HG03521 (cell line): ENCODE results near the gene SHLD1.
"Not testable (repeated sequence)": the region's sequence is repeated elsewhere in the genome, so short reads cannot be mapped to it uniquely, and the experiment has no call there.

Experiments used
- ATAC-seq: cut with Tn5 transposase; IDR thresholded peaks from one replicate; pipeline ENCODE4 v1.9.1; 2021; ENCODE audit warnings: mild to moderate bottlenecking, moderate library complexity; ENCODE audit not compliant: unreplicated experiment

SHLD1 gene

GRCh38 chr20:5749952-5750779 is at the start of gene SHLD1:
Gene SHLD1, plus strand, starts transcription at chr20:5750401. Its CDS starts 22,465 bp downstream, at chr20:5772866.
- peak; percentile 91 for ATAC-seq

GRCh38 chr20:5702339-5702738 is 47.9 kb upstream of the SHLD1 start:
- ATAC-seq = not testable (repeated sequence)

- no peak for ATAC-seq
These were observed 46.5 kb upstream of the SHLD1 start for GRCh38 chr20:5703681-5704101.

- no peak for ATAC-seq
These were observed 44.4 kb upstream of the SHLD1 start for GRCh38 chr20:5705827-5706226.

DNA sequence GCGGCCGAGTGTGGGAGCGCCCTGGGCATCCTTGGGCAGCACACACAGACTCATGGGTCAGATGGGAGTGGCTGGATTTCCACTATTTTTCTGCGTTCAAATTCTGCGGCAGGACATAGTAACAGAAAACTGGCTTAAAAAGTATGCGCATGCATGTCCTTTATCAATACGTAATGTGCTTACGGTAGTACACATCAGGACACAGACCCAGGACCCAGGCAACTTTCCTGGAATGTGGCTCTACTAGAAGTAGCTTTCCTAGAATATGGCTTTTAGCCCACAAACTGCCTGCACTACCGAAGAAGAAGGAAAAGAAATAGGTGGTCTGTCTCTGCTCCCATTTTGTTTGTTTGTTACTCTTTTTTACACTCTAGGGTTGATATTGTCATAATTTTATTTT is 43.4 kb upstream of the SHLD1 start:
- ATAC-seq = no peak

- no peak for ATAC-seq
These were observed 39.6 kb upstream of the SHLD1 start for GRCh38 chr20:5710551-5710950.

DNA sequence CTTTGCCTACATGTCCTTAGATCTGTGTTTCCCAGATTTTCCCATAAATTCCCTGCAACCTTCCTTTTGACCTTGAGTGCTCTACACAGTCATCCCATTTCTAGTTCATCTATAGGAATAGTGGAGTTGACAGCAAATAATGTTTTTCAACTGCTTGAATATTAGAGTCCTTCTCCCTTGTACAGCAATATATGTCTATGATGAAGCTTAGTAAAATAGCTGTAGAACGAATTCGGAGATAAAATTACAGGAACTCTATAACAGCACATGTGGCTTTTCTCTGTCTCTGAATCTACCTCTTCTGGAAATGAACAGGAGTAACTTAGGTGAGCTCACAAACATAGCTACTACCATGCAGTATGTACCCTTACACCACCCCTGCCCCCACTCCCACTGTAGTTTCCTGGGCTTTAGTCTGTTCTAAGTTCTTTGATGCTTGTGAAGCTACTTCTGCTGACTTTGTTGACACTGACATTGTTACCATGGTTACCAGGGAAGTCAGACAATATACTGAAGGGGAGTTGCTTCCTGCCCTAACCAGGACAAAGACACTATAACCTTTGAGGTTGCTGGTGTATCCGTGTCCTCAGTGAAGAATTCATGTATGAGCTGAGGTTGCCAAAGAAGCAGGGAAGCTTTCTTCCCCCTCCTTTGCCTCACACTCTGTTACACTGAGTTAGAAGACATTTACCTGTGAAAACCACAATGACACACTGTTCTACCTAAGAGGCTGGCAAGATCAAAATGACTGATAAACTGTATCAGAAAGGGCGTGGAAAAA is 35.8 kb upstream of the SHLD1 start:
- no peak for ATAC-seq

DNA sequence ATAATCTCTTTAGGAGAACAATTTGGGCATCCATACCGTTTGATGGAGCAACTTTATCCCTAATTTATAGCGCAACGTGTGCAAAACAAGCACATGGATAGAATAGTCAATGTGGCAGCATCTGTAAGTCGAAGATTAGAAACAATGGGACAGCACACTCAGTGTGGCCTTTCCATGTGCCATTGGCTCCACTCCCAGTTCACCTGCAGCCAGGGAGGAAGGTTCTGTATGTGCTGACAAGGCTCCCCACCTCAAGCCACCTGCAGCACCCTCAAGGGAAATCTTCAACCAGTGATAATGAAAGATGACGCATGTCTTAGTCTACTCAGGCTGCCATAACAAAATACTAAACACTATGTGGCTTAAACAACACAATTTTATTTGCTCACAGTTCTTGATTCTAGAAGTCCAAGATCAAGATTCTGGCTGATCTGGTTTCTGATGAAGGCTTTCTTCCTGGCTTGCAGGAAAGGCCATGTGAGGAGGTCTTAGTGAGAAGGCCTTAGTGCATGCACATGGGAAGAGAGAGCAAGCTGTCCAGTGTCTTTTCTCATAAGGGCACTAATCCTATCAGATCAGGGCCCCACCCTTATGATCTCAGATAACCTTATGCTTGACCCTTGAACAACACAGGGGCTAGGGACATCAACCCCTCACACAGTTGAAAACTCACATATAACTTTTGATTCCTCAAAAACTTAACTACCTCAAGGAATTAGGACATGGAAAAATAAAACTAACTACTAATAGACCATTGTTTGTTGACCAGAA is 34.9 kb upstream of the SHLD1 start:
- ATAC-seq = no peak

DNA sequence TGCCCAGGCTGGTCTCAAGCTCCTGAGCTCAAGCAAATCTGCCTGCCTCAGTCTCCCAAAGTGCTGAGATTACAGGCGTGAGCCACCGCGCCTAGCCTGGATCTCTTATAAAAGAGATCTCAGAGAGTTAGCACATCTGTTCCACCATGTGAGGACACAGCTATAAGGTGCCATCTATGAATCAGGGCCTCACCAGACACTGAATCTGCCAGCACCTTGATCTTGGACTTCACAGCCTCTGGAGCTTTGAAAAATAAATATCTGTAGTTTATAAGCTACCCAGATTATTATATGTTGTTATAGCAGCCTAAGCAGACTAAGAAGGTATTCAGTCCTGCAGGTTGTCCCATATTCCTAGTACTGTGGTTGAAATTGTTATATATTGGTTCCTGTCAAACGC is 33.2 kb upstream of the SHLD1 start:
- ATAC-seq = no peak

DNA sequence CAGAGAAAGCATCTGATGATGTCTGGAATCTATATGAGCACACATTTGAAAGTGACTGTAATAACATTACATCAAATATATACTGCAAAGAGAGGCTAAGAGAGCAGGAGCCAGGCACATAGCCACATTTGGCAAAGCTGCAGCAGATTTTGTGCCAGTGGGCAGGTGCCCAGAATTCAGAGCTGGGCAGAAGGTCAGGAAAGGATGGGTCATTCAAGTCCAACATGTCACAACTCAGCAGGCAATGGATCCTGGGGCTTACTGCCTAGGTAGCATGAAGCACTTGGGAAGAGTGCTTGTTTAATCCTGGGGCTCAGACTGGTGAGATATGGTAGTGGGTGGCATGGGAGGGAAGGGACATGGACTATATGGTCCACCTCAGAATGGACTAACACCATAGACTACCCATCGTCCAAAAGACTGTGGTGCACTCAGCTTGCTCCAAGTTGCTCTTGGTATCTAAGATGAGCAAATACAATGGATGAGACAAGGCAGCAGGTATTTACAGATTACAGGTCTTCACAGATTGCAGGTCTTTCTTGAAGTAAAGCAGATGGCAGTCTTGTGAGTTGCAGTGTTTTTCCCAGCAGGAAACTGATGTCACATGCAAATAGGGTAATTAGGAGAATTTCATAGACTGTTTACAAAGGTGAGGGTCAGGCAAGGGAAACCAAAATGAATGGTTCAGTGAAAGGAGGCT is 31.2 kb upstream of the SHLD1 start:
- no peak for ATAC-seq

DNA sequence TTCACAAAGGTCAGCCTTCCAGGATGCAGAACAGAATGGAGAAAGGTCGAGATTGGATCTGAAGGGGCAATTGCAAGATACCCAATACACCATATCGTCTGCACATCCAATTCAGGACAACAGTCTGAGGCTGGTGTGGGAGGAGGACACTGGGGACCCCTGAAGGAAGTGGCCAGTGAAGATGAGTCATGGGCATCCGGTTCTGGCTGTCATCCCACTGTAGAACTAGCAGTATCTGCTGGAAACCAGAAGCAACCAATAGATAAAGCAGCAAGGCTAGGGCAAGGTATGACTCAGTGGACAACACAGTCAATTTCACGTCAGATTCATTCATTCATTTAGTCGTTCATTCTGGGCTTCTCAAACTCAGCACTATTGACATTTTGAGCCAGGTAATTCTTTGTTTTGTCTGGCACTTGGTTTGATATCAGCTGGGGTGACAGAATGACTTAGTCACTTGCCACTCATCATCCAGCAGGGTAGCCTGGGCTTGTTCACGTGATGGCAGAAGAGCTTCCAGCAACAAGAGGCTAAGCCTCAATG is 30.3 kb upstream of the SHLD1 start:
- no peak for ATAC-seq

GRCh38 chr20:5720696-5721095 is 29.5 kb upstream of the SHLD1 start:
- no peak for ATAC-seq

GRCh38 chr20:5721356-5721755 is 28.8 kb upstream of the SHLD1 start:
- not testable (repeated sequence) for ATAC-seq

GRCh38 chr20:5722927-5723326 is 27.3 kb upstream of the SHLD1 start:
- no peak for ATAC-seq

DNA sequence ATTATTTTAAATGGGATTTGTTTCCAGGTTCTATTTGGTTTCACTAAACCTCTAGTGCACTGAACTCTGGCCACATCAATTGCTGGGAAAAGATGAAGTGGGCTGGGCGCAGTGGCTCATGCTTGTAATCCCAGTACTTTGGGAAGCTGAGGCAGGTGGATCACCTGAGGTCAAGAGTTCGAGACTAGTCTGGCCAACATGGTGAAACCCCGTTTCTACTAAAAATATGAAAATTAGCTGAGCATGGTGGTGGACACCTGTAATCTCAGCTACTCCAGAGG is 25.1 kb upstream of the SHLD1 start:
- ATAC-seq = not testable (repeated sequence)

DNA sequence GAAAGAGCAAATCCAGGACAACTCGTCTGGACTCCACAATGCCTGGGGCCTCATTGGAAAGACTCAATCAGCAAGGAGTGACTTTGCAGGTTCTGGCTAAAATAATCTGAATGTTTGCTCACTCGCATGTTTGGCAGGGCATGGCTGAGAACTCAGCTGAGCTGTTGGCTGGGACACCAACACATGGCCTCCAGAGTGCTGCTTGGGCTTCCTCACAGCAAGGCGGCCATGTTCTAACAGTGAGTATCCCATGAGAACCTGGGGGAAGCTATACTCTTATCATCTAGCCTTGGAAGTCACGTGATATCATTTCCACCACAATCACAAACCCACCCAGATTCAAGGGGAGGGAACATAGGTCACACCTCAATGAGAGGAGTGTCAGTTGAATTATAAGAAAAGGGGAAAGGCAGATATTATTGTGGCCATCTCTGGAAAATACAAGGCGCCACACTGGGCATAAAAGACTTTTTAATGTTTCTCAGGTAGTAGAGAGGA is 23.1 kb upstream of the SHLD1 start:
- no peak for ATAC-seq

GRCh38 chr20:5729348-5729747 is 20.9 kb upstream of the SHLD1 start:
- ATAC-seq = no peak

GRCh38 chr20:5730131-5730530 is 20.1 kb upstream of the SHLD1 start:
- no peak for ATAC-seq

GRCh38 chr20:5731753-5732366 is 18.3 kb upstream of the SHLD1 start:
- no peak for ATAC-seq

DNA sequence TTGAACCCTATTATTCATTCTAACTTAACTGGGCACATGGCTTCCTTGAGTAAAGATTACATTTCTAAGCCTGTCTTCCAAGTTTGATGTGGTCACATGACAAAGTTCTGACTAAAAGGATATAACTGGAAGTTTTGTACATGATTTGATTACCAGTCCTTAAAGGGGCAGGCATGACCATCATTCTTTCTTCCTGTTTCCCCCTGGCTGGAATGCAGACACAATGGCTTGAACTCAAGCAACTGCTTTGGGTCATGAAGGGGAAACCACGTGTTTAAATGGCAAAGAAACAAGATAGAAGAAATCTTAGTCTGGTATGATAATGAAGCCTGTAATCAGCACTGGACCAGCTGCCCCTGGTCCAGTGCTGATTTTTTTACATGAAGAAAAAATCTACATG is 15.6 kb upstream of the SHLD1 start:
- ATAC-seq = no peak
